Neuron (in vitro differentiated cells): ENCODE measurements around the gene AMFR.

Experiments used
- H2AFZ ChIP-seq: one replicate; pipeline ENCODE4 v1.6.1; 2013; ENCODE audit warnings: low read depth, mild to moderate bottlenecking, inconsistent platforms, low read length, moderate library complexity
- H3K27me3 ChIP-seq: one replicate; pipeline ENCODE4 v1.6.1; 2013; ENCODE audit warnings: low read length; ENCODE audit not compliant: insufficient read depth
- H3K36me3 ChIP-seq: one replicate; pipeline ENCODE4 v1.6.1; 2013; ENCODE audit warnings: low read length; ENCODE audit not compliant: insufficient read depth
- H3K4me1 ChIP-seq: one replicate; pipeline ENCODE4 v1.6.1; 2013; ENCODE audit warnings: low read length; ENCODE audit not compliant: insufficient read depth
- H3K4me3 ChIP-seq: 2 replicates; pipeline ENCODE4 v1.5.1; 2013; ENCODE audit warnings: mild to moderate bottlenecking, low read length, moderate library complexity
- H3K9me3 ChIP-seq: one replicate; pipeline ENCODE4 v1.6.1; 2013; ENCODE audit warnings: low read length

AMFR gene

GRCh38 chr16:56450275-56450985 is 25.1 kb upstream of the AMFR start:
- Histone ChIP-seq H3K36me3 (peaks cover 45% of the 10 kb centered on the region), H3K4me3 (peak overlapping the region; percentile 82), H3K9me3 (no peaks in the 10 kb centered on the region), H2AFZ (no peak overlapping the region), H3K4me1 (peaks cover 32% of the 10 kb centered on the region), H3K27me3 (no peaks in the 10 kb centered on the region)

- Histone ChIP-seq H3K4me3 (no peak overlapping the region), H3K4me1 (peaks cover 32% of the 10 kb centered on the region), H3K27me3 (no peaks in the 10 kb centered on the region), H2AFZ (no peak overlapping the region), H3K9me3 (no peaks in the 10 kb centered on the region), H3K36me3 (peaks cover 48% of the 10 kb centered on the region)
Observed at GRCh38 chr16:56448005-56448404, 22.7 kb upstream of the AMFR start.

GRCh38 chr16:56447286-56447685 is 21.9 kb upstream of the AMFR start:
- peaks cover 26% of the 10 kb centered on the region for H3K4me1 ChIP-seq
- H2AFZ ChIP-seq: no peak overlapping the region
- H3K27me3 ChIP-seq: no peaks in the 10 kb centered on the region
- peaks cover 54% of the 10 kb centered on the region for H3K36me3 ChIP-seq
- H3K4me3 ChIP-seq: no peak overlapping the region
- H3K9me3 ChIP-seq: no peaks in the 10 kb centered on the region

- H2AFZ ChIP-seq: no peak overlapping the region
- H3K4me1 ChIP-seq: no peaks in the 10 kb centered on the region
- H3K4me3 ChIP-seq: no peak overlapping the region
- H3K9me3 ChIP-seq: no peaks in the 10 kb centered on the region
- no peaks in the 10 kb centered on the region for H3K27me3 ChIP-seq
- H3K36me3 ChIP-seq: peaks cover 83% of the 10 kb centered on the region
Observed at GRCh38 chr16:56438038-56438437, 12.7 kb upstream of the AMFR start.

- Histone ChIP-seq H3K9me3 (no peaks in the 10 kb centered on the region), H3K36me3 (peaks cover 80% of the 10 kb centered on the region), H2AFZ (no peak overlapping the region), H3K4me1 (no peaks in the 10 kb centered on the region), H3K4me3 (no peak overlapping the region), H3K27me3 (no peaks in the 10 kb centered on the region)
Observed at GRCh38 chr16:56436258-56436657, 10.9 kb upstream of the AMFR start.

GRCh38 chr16:56428091-56428490 is 2.7 kb upstream of the AMFR start:
- peaks cover 33% of the 10 kb centered on the region for H3K36me3 ChIP-seq
- no peaks in the 10 kb centered on the region for H3K9me3 ChIP-seq
- peaks cover 11% of the 10 kb centered on the region for H3K4me1 ChIP-seq
- H3K4me3 ChIP-seq: no peak overlapping the region
- no peak overlapping the region for H2AFZ ChIP-seq
- H3K27me3 ChIP-seq: no peaks in the 10 kb centered on the region

- Histone ChIP-seq H3K4me1 (peaks cover 19% of the 10 kb centered on the region), H3K27me3 (no peaks in the 10 kb centered on the region)
Observed at GRCh38 chr16:56426585-56426984, 1.2 kb upstream of the AMFR start.

GRCh38 chr16:56424791-56425438 is 430 bp downstream of the AMFR start:
- H3K9me3 ChIP-seq: no peaks in the 10 kb centered on the region
- peak overlapping the region; percentile 67 for H2AFZ ChIP-seq
- peak overlapping the region; percentile 63 for H3K4me3 ChIP-seq
- H3K36me3 ChIP-seq: peaks cover 6% of the 10 kb centered on the region
- H3K27me3 ChIP-seq: no peaks in the 10 kb centered on the region
- H3K4me1 ChIP-seq: peaks cover 19% of the 10 kb centered on the region

More at GRCh38 chr16:56426585-56426984, 1.2 kb upstream of the AMFR start:
- Histone ChIP-seq H3K4me3 (no peak overlapping the region), H3K9me3 (no peaks in the 10 kb centered on the region), H3K36me3 (peaks cover 20% of the 10 kb centered on the region), H2AFZ (no peak overlapping the region)

- peak overlapping the region; percentile 63 for H3K4me3 ChIP-seq
- H3K4me1 ChIP-seq: peaks cover 19% of the 10 kb centered on the region
- H3K9me3 ChIP-seq: no peaks in the 10 kb centered on the region
- H3K27me3 ChIP-seq: no peaks in the 10 kb centered on the region
- H3K36me3 ChIP-seq: peaks cover 4% of the 10 kb centered on the region
- H2AFZ ChIP-seq: peak overlapping the region; percentile 67
Observed at GRCh38 chr16:56424404-56424764, 961 bp downstream of the AMFR start.

GRCh38 chr16:56423584-56424403 is 1.6 kb downstream of the AMFR start:
- H2AFZ ChIP-seq: peak overlapping the region; percentile 67
- H3K27me3 ChIP-seq: no peaks in the 10 kb centered on the region
- no peaks in the 10 kb centered on the region for H3K9me3 ChIP-seq
- H3K4me3 ChIP-seq: peak overlapping the region; percentile 63
- peaks cover 19% of the 10 kb centered on the region for H3K4me1 ChIP-seq
- H3K36me3 ChIP-seq: peaks cover 2% of the 10 kb centered on the region

GRCh38 chr16:56422896-56423441 is 2.4 kb downstream of the AMFR start:
- H2AFZ ChIP-seq: no peak overlapping the region
- no peaks in the 10 kb centered on the region for H3K9me3 ChIP-seq
- H3K4me3 ChIP-seq: no peak overlapping the region

GRCh38 chr16:56421976-56422669 is 3.2 kb downstream of the AMFR start:
- Histone ChIP-seq H3K4me1 (peaks cover 19% of the 10 kb centered on the region), H2AFZ (no peak overlapping the region), H3K4me3 (no peak overlapping the region), H3K27me3 (no peaks in the 10 kb centered on the region), H3K36me3 (no peaks in the 10 kb centered on the region), H3K9me3 (no peaks in the 10 kb centered on the region)

More at GRCh38 chr16:56422896-56423441, 2.4 kb downstream of the AMFR start:
- peaks cover 19% of the 10 kb centered on the region for H3K4me1 ChIP-seq
- H3K27me3 ChIP-seq: no peaks in the 10 kb centered on the region
- no peaks in the 10 kb centered on the region for H3K36me3 ChIP-seq
